WTC11 (cell line): Measurements from ENCODE around the gene MRPL20. TPM values are rescaled to one million over a fixed set of nuclear protein-coding genes. Genes with fewer than 3 reads are reported as not detected.

Experiments used
- CREB1 ChIP-seq: sonication (generic); formaldehyde crosslinking; IDR thresholded peaks from 2 replicates; pipeline ENCODE4 v1.8.0; 2023; ENCODE audit warnings: mild to moderate bottlenecking, missing genetic modification reagents
- ELF4 ChIP-seq: sonication (generic); formaldehyde crosslinking; IDR thresholded peaks from 2 replicates; pipeline ENCODE4 v1.8.1; 2022; ENCODE audit warnings: low read depth, mild to moderate bottlenecking, moderate library complexity, missing genetic modification reagents
- ESRRA ChIP-seq: sonication (generic); formaldehyde crosslinking; IDR thresholded peaks from 2 replicates; pipeline ENCODE4 v1.8.1; 2022; ENCODE audit warnings: mild to moderate bottlenecking, missing genetic modification reagents, borderline replicate concordance
- ETV6 ChIP-seq: sonication (generic); formaldehyde crosslinking; IDR thresholded peaks from 2 replicates; pipeline ENCODE4 v1.8.1; 2022; ENCODE audit warnings: mild to moderate bottlenecking, missing genetic modification reagents
- GABPB1 ChIP-seq: sonication (generic); formaldehyde crosslinking; IDR thresholded peaks from 2 replicates; pipeline ENCODE4 v1.8.1; 2023; ENCODE audit warnings: mild to moderate bottlenecking, missing genetic modification reagents
- GRHL2 ChIP-seq: fragments of 250-450 bp; sonication (Bioruptor Pico); IDR thresholded peaks from 2 replicates; pipeline ENCODE4 v1.8.0; 2022; ENCODE audit warnings: mild to moderate bottlenecking, moderate library complexity; ENCODE audit not compliant: insufficient replicate concordance, severe bottlenecking
- IRF2 ChIP-seq: sonication (generic); formaldehyde crosslinking; IDR thresholded peaks from 2 replicates; pipeline ENCODE4 v1.8.0; 2022; ENCODE audit warnings: low read depth, missing genetic modification reagents, borderline replicate concordance
- JAZF1 ChIP-seq: fragments of 250-450 bp; sonication (Bioruptor Pico); IDR thresholded peaks from 2 replicates; pipeline ENCODE4 v1.9.0; 2021; ENCODE audit warnings: moderate library complexity, mild to moderate bottlenecking, inconsistent platforms
- MXD4 ChIP-seq: fragments of 250-450 bp; sonication (Bioruptor Pico); IDR thresholded peaks from 2 replicates; pipeline ENCODE4 v1.8.0; 2021; ENCODE audit warnings: mild to moderate bottlenecking, moderate library complexity, borderline replicate concordance
- NFE2L1 ChIP-seq: sonication (generic); formaldehyde crosslinking; IDR thresholded peaks from 2 replicates; pipeline ENCODE4 v1.8.1; 2023; ENCODE audit warnings: missing genetic modification reagents
- NR2C2 ChIP-seq: sonication (generic); formaldehyde crosslinking; IDR thresholded peaks from 2 replicates; pipeline ENCODE4 v1.8.0; 2022; ENCODE audit warnings: mild to moderate bottlenecking, missing genetic modification reagents
- OVOL2 ChIP-seq: fragments of 250-450 bp; sonication (Bioruptor Pico); IDR thresholded peaks from 2 replicates; pipeline ENCODE4 v1.9.0; 2021; ENCODE audit warnings: mild to moderate bottlenecking, borderline replicate concordance
- SP1 ChIP-seq: sonication (generic); formaldehyde crosslinking; conservative IDR thresholded peaks from 2 replicates; pipeline ENCODE4 v1.8.1; 2022; ENCODE audit warnings: missing genetic modification reagents
- TEAD4 ChIP-seq: sonication (generic); formaldehyde crosslinking; IDR thresholded peaks from 2 replicates; pipeline ENCODE4 v1.8.0; 2022; ENCODE audit warnings: mild to moderate bottlenecking, missing genetic modification reagents
- ZBTB21 ChIP-seq: sonication (generic); formaldehyde crosslinking; IDR thresholded peaks from 2 replicates; pipeline ENCODE4 v1.8.1; 2023; ENCODE audit warnings: mild to moderate bottlenecking, missing genetic modification reagents, borderline replicate concordance
- ZNF121 ChIP-seq: sonication (generic); formaldehyde crosslinking; IDR thresholded peaks from 2 replicates; pipeline ENCODE4 v1.8.0; 2023; ENCODE audit warnings: missing genetic modification reagents
- ZNF263 ChIP-seq: sonication (generic); formaldehyde crosslinking; IDR thresholded peaks from 2 replicates; pipeline ENCODE4 v1.8.1; 2022; ENCODE audit warnings: low read depth, mild to moderate bottlenecking, moderate library complexity, missing genetic modification reagents
- ZNF396 ChIP-seq: fragments of 250-450 bp; sonication (Bioruptor Pico); IDR thresholded peaks from 2 replicates; pipeline ENCODE4 v1.8.0; 2021; ENCODE audit warnings: mild to moderate bottlenecking, moderate library complexity, borderline replicate concordance
- ZNF423 ChIP-seq: fragments of 250-450 bp; sonication (Bioruptor Pico); IDR thresholded peaks from 2 replicates; pipeline ENCODE4 v2.1.2; 2022; ENCODE audit warnings: mild to moderate bottlenecking, moderate library complexity
- total RNA-seq: library from RNA; stranded (reverse); gene quantifications from 3 replicates; pipeline ENCODE4 v1.2.3, GENCODE V29; 2021
- TF ChIP-seq, protein P1 (sequence below): fragments of 250-450 bp; sonication (Bioruptor Pico); IDR thresholded peaks from 2 replicates; pipeline ENCODE4 v2.1.2; 2022; ENCODE audit warnings: mild to moderate bottlenecking, moderate library complexity
- TF ChIP-seq, protein P2 (sequence below): sonication (generic); formaldehyde crosslinking; IDR thresholded peaks from 2 replicates; pipeline ENCODE4 v1.8.1; 2023; ENCODE audit warnings: mild to moderate bottlenecking, missing genetic modification reagents
- TF ChIP-seq, protein P3 (sequence below): fragments of 250-450 bp; sonication (Bioruptor Pico); IDR thresholded peaks from 2 replicates; pipeline ENCODE4 v1.8.0; 2021; ENCODE audit warnings: mild to moderate bottlenecking
- TF ChIP-seq, protein P4 (sequence below): sonication (generic); formaldehyde crosslinking; IDR thresholded peaks from 2 replicates; pipeline ENCODE4 v1.8.1; 2023; ENCODE audit warnings: mild to moderate bottlenecking, moderate library complexity, missing genetic modification reagents
- TF ChIP-seq, protein P5 (sequence below): sonication (generic); formaldehyde crosslinking; IDR thresholded peaks from 2 replicates; pipeline ENCODE4 v1.8.0; 2023; ENCODE audit warnings: mild to moderate bottlenecking, missing genetic modification reagents
- TF ChIP-seq, protein P6 (sequence below): sonication (generic); formaldehyde crosslinking; IDR thresholded peaks from 2 replicates; pipeline ENCODE4 v1.8.0; 2022; ENCODE audit warnings: mild to moderate bottlenecking, missing genetic modification reagents
- TF ChIP-seq, protein P7 (sequence below): sonication (generic); formaldehyde crosslinking; IDR thresholded peaks from 2 replicates; pipeline ENCODE4 v1.8.1; 2022; ENCODE audit warnings: low read depth, mild to moderate bottlenecking, moderate library complexity, missing genetic modification reagents, borderline replicate concordance
- TF ChIP-seq, protein P8 (sequence below): sonication (generic); formaldehyde crosslinking; IDR thresholded peaks from 2 replicates; pipeline ENCODE4 v1.8.1; 2023; ENCODE audit warnings: mild to moderate bottlenecking, missing genetic modification reagents, moderate library complexity
- TF ChIP-seq, protein P9 (sequence below): sonication (generic); formaldehyde crosslinking; conservative IDR thresholded peaks from 2 replicates; pipeline ENCODE4 v1.8.1; 2022; ENCODE audit warnings: mild to moderate bottlenecking, missing genetic modification reagents

Gene MRPL20
- total RNA-seq, 1 experiment from 2014 or later, result 156 TPM

DNA sequence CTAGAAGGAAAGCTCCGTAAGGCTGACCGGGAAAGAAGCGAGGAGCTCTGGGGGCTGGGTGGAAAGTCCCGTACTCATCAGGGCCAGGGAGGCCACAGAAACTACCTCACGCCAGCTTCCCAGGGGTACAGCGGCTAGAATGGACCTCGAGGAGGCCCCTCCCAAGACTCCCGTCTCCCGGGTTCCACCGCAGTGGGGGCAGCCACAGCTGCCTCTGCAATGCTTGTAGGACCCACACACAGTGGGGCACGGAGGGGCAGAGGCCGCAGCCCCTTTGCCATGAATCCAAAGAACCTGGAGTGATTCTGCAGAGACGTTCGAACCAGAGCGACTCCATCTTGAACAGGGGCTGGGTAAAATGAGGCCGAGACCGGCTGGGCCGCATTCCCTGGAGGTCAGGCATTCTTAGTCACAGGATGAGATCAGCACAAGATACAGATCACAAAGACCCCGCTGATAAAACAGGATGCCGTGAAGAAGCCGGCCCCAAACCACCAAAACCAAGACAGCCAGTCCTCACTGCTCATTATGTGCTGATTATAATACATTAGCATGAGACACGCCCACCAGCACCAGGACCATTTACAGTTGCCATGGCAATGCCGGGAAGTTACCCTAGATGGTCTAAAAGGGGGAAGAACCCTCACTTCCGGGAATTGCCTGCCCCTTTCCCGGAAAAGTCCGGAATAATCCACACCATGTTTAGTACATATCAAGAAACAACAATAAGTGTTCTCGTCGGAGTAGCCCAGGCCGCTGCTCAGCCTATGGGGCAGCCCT, 15.6 kb upstream of the MRPL20 start (continued):
- TF ChIP-seq GABPB1 (CRISPR knock-in tag) (no peak), IRF2 (CRISPR knock-in tag) (no peak), ZNF263 (CRISPR knock-in tag) (no peak), JAZF1 (no peak), ESRRA (no peak), SP1 (CRISPR knock-in tag) (no peak), ETV6 (CRISPR knock-in tag) (no peak), ZNF423 (CRISPR knock-in tag) (no peak), ZBTB21 (CRISPR knock-in tag) (no peak), NFE2L1 (CRISPR knock-in tag) (no peak), OVOL2 (CRISPR knock-in tag) (no peak), MXD4 (CRISPR knock-in tag) (peak; percentile 65; the same call in 1 of the 2 replicates), CREB1 (no peak), TEAD4 (CRISPR knock-in tag) (no peak), GRHL2 (CRISPR knock-in tag) (no peak), ELF4 (CRISPR knock-in tag) (no peak), NR2C2 (CRISPR knock-in tag) (no peak), ZNF121 (CRISPR knock-in tag) (no peak), ZNF396 (CRISPR knock-in tag) (no peak)
- TF ChIP-seq, protein P1, sequence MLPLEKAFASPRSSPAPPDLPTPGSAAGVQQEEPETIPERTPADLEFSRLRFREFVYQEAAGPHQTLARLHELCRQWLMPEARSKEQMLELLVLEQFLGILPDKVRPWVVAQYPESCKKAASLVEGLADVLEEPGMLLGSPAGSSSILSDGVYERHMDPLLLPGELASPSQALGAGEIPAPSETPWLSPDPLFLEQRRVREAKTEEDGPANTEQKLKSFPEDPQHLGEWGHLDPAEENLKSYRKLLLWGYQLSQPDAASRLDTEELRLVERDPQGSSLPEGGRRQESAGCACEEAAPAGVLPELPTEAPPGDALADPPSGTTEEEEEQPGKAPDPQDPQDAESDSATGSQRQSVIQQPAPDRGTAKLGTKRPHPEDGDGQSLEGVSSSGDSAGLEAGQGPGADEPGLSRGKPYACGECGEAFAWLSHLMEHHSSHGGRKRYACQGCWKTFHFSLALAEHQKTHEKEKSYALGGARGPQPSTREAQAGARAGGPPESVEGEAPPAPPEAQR (CRISPR knock-in tag), result peak; percentile 97
- TF ChIP-seq, protein P2, sequence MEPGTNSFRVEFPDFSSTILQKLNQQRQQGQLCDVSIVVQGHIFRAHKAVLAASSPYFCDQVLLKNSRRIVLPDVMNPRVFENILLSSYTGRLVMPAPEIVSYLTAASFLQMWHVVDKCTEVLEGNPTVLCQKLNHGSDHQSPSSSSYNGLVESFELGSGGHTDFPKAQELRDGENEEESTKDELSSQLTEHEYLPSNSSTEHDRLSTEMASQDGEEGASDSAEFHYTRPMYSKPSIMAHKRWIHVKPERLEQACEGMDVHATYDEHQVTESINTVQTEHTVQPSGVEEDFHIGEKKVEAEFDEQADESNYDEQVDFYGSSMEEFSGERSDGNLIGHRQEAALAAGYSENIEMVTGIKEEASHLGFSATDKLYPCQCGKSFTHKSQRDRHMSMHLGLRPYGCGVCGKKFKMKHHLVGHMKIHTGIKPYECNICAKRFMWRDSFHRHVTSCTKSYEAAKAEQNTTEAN (CRISPR knock-in tag), result no peak
- TF ChIP-seq, protein P3, sequence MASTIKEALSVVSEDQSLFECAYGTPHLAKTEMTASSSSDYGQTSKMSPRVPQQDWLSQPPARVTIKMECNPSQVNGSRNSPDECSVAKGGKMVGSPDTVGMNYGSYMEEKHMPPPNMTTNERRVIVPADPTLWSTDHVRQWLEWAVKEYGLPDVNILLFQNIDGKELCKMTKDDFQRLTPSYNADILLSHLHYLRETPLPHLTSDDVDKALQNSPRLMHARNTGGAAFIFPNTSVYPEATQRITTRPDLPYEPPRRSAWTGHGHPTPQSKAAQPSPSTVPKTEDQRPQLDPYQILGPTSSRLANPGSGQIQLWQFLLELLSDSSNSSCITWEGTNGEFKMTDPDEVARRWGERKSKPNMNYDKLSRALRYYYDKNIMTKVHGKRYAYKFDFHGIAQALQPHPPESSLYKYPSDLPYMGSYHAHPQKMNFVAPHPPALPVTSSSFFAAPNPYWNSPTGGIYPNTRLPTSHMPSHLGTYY (CRISPR knock-in tag), result 0 out of 2 replicates have a peak, but pooled peaks have one; percentile 39
- TF ChIP-seq, protein P4, sequence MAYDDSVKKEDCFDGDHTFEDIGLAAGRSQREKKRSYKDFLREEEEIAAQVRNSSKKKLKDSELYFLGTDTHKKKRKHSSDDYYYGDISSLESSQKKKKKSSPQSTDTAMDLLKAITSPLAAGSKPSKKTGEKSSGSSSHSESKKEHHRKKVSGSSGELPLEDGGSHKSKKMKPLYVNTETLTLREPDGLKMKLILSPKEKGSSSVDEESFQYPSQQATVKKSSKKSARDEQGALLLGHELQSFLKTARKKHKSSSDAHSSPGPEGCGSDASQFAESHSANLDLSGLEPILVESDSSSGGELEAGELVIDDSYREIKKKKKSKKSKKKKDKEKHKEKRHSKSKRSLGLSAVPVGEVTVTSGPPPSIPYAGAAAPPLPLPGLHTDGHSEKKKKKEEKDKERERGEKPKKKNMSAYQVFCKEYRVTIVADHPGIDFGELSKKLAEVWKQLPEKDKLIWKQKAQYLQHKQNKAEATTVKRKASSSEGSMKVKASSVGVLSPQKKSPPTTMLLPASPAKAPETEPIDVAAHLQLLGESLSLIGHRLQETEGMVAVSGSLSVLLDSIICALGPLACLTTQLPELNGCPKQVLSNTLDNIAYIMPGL (CRISPR knock-in tag), result no peak
- TF ChIP-seq, protein P5, sequence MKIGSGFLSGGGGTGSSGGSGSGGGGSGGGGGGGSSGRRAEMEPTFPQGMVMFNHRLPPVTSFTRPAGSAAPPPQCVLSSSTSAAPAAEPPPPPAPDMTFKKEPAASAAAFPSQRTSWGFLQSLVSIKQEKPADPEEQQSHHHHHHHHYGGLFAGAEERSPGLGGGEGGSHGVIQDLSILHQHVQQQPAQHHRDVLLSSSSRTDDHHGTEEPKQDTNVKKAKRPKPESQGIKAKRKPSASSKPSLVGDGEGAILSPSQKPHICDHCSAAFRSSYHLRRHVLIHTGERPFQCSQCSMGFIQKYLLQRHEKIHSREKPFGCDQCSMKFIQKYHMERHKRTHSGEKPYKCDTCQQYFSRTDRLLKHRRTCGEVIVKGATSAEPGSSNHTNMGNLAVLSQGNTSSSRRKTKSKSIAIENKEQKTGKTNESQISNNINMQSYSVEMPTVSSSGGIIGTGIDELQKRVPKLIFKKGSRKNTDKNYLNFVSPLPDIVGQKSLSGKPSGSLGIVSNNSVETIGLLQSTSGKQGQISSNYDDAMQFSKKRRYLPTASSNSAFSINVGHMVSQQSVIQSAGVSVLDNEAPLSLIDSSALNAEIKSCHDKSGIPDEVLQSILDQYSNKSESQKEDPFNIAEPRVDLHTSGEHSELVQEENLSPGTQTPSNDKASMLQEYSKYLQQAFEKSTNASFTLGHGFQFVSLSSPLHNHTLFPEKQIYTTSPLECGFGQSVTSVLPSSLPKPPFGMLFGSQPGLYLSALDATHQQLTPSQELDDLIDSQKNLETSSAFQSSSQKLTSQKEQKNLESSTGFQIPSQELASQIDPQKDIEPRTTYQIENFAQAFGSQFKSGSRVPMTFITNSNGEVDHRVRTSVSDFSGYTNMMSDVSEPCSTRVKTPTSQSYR, result no peak
- TF ChIP-seq, protein P6, sequence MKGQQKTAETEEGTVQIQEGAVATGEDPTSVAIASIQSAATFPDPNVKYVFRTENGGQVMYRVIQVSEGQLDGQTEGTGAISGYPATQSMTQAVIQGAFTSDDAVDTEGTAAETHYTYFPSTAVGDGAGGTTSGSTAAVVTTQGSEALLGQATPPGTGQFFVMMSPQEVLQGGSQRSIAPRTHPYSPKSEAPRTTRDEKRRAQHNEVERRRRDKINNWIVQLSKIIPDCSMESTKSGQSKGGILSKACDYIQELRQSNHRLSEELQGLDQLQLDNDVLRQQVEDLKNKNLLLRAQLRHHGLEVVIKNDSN (CRISPR knock-in tag), result no peak
- TF ChIP-seq, protein P7, sequence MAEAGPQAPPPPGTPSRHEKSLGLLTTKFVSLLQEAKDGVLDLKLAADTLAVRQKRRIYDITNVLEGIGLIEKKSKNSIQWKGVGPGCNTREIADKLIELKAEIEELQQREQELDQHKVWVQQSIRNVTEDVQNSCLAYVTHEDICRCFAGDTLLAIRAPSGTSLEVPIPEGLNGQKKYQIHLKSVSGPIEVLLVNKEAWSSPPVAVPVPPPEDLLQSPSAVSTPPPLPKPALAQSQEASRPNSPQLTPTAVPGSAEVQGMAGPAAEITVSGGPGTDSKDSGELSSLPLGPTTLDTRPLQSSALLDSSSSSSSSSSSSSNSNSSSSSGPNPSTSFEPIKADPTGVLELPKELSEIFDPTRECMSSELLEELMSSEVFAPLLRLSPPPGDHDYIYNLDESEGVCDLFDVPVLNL (CRISPR knock-in tag), result no peak
- TF ChIP-seq, protein P8, sequence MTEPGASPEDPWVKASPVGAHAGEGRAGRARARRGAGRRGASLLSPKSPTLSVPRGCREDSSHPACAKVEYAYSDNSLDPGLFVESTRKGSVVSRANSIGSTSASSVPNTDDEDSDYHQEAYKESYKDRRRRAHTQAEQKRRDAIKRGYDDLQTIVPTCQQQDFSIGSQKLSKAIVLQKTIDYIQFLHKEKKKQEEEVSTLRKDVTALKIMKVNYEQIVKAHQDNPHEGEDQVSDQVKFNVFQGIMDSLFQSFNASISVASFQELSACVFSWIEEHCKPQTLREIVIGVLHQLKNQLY (CRISPR knock-in tag), result no peak
- TF ChIP-seq, protein P9, sequence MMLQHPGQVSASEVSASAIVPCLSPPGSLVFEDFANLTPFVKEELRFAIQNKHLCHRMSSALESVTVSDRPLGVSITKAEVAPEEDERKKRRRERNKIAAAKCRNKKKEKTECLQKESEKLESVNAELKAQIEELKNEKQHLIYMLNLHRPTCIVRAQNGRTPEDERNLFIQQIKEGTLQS, result no peak
